Erythroblast (primary cell): ENCODE measurements around the gene NCK2.

ENCODE experiments used
- DNase-seq, 2 experiments: peaks; one replicate each; lab custom pipeline; 2025; lab: John Stamatoyannopoulos, UW
- GATA1 ChIP-seq: IDR thresholded peaks from 2 replicates; pipeline ENCODE4 v1.6.1; 2011; ENCODE audit warnings: low read depth, mild to moderate bottlenecking, control low read depth, low read length, moderate library complexity
- POLR2A ChIP-seq: IDR thresholded peaks from 2 replicates; pipeline ENCODE4 v1.6.1; 2011; ENCODE audit warnings: mild to moderate bottlenecking, low read length

The NCK2 gene

GRCh38 chr2:105861200-105861599 lies 116.5 kb downstream of the NCK2 start:
- DNase-seq: no peak

GRCh38 chr2:105862843-105863242 lies 118.1 kb downstream of the NCK2 start:
- DNase-seq: no peak
- TF ChIP-seq GATA1 (no peak), POLR2A (no peak)

More at GRCh38 chr2:105861200-105861599, 116.5 kb downstream of the NCK2 start:
- no peak for TF ChIP-seq GATA1
- TF ChIP-seq POLR2A: no peak

- no peak for TF ChIP-seq POLR2A
- TF ChIP-seq GATA1: no peak
These were observed 119.5 kb downstream of the NCK2 start for GRCh38 chr2:105864262-105864661.

GRCh38 chr2:105865222-105865913 lies 120.7 kb downstream of the NCK2 start:
- no peak for TF ChIP-seq GATA1
- TF ChIP-seq POLR2A: no peak
- DNase-seq: no peak

More at GRCh38 chr2:105864262-105864661, 119.5 kb downstream of the NCK2 start:
- DNase-seq: no peak

GRCh38 chr2:105866216-105867185 lies 121.8 kb downstream of the NCK2 start:
- no peak for DNase-seq
- TF ChIP-seq POLR2A (no peak), GATA1 (no peak)

- DNase-seq: no peak
- TF ChIP-seq GATA1 (no peak), POLR2A (no peak)
These were observed 122.9 kb downstream of the NCK2 start for GRCh38 chr2:105867587-105867986.

- DNase-seq: no peak
- TF ChIP-seq POLR2A (no peak), GATA1 (no peak)
These were observed 123.3 kb downstream of the NCK2 start for GRCh38 chr2:105868060-105868459.

GRCh38 chr2:105869341-105869740 lies 124.6 kb downstream of the NCK2 start:
- no peak for DNase-seq
- TF ChIP-seq GATA1: no peak
- no peak for TF ChIP-seq POLR2A

- TF ChIP-seq GATA1 (no peak), POLR2A (no peak)
- no peak for DNase-seq
These were observed 125.3 kb downstream of the NCK2 start for GRCh38 chr2:105870062-105870461.

- DNase-seq: no peak
- TF ChIP-seq POLR2A: no peak
- no peak for TF ChIP-seq GATA1
These were observed 126.1 kb downstream of the NCK2 start for GRCh38 chr2:105870858-105871257.

GRCh38 chr2:105872142-105872728 lies 127.5 kb downstream of the NCK2 start:
- no peak for TF ChIP-seq GATA1
- TF ChIP-seq POLR2A: no peak
- no peak for DNase-seq

GRCh38 chr2:105872830-105873229 lies 128.1 kb downstream of the NCK2 start:
- DNase-seq: no peak
- TF ChIP-seq GATA1: no peak
- no peak for TF ChIP-seq POLR2A

- TF ChIP-seq POLR2A: no peak
- TF ChIP-seq GATA1: no peak
These were observed 128.6 kb downstream of the NCK2 start for GRCh38 chr2:105873281-105873680.

More at GRCh38 chr2:105873281-105873680, 128.6 kb downstream of the NCK2 start:
- DNase-seq: no peak
